Caki2 (cell line): ENCODE results near the gene RNF34. TPM values are rescaled to one million over a fixed set of nuclear protein-coding genes. Genes with fewer than 3 reads are reported as not detected.

Experiments used
- DNase-seq: peaks from one replicate; pipeline ENCODE4 v3.0.0-alpha.2; 2015; ENCODE audit warnings: low read depth
- in situ Hi-C: cut with HindIII; loops from 2 replicates; pipeline ENCODE4 v1.10.0; 2016; ENCODE audit warnings: low sequenced_read_pairs, low pct_unique_long_range_greater_than_20kb, mixed read lengths
- total RNA-seq: library from RNA; depleted of rRNA; stranded (reverse); fragments of >200 nt; shearing (Covaris generic); gene quantifications from 2 replicates; pipeline ENCODE4 v1.2.3, GENCODE V29; 2014; ENCODE audit warnings: low replicate concordance

RNF34 gene
- total RNA-seq, 1 experiment from 2014 or later = 37.0 TPM

GRCh38 chr12:121427556-121428050, 27.7 kb downstream of the RNF34 start:
- DNase-seq = peak; percentile 25
- in situ Hi-C loops = no loop called here

- no peak for DNase-seq
- in situ Hi-C loops = no loop called here
Measured at GRCh38 chr12:121428883-121429282, 29.0 kb downstream of the RNF34 start.

- no peak for DNase-seq
- in situ Hi-C loops = no loop called here
Measured at GRCh38 chr12:121430833-121431415, 31.0 kb downstream of the RNF34 start.

GRCh38 chr12:121432740-121433480, 33.0 kb downstream of the RNF34 start:
- no peak for DNase-seq
- in situ Hi-C loops = no loop called here

GRCh38 chr12:121436706-121437105, 36.8 kb downstream of the RNF34 start:
- in situ Hi-C loops = no loop called here
- DNase-seq = no peak

GRCh38 chr12:121438905-121439304, 39.0 kb downstream of the RNF34 start:
- in situ Hi-C loops = no loop called here
- DNase-seq = no peak

GRCh38 chr12:121439715-121440114, 39.8 kb downstream of the RNF34 start:
- in situ Hi-C loops = no loop called here
- no peak for DNase-seq

GRCh38 chr12:121440768-121441167, 40.9 kb downstream of the RNF34 start:
- no peak for DNase-seq
- in situ Hi-C loops = no loop called here

- no peak for DNase-seq
- in situ Hi-C loops = no loop called here
Measured at GRCh38 chr12:121441555-121441954, 41.6 kb downstream of the RNF34 start.

- DNase-seq = no peak
- in situ Hi-C loops = no loop called here
Measured at GRCh38 chr12:121442028-121442948, 42.4 kb downstream of the RNF34 start.

- in situ Hi-C loops = no loop called here
- peak; percentile 66 for DNase-seq
Measured at GRCh38 chr12:121443193-121443870, 43.4 kb downstream of the RNF34 start.

- in situ Hi-C loops = no loop called here
- no peak for DNase-seq
Measured at GRCh38 chr12:121443911-121444841, 44.3 kb downstream of the RNF34 start.

GRCh38 chr12:121444842-121445202, 44.9 kb downstream of the RNF34 start:
- DNase-seq = no peak
- in situ Hi-C loops = no loop called here

- DNase-seq = no peak
- in situ Hi-C loops = no loop called here
Measured at GRCh38 chr12:121446750-121447149, 46.8 kb downstream of the RNF34 start.

GRCh38 chr12:121448771-121449315, 48.9 kb downstream of the RNF34 start:
- in situ Hi-C loops = no loop called here
- no peak for DNase-seq

- no peak for DNase-seq
- in situ Hi-C loops = no loop called here
Measured at GRCh38 chr12:121451961-121452339, 52.0 kb downstream of the RNF34 start.

GRCh38 chr12:121452340-121452984, 52.5 kb downstream of the RNF34 start:
- no peak for DNase-seq
- in situ Hi-C loops = no loop called here
